Ishikawa (cell line): ENCODE data around the gene POU2F1.

Source experiments
- CREB1 ChIP-seq: IDR thresholded peaks from 2 replicates; pipeline ENCODE4 v1.6.1; 2012; ENCODE audit warnings: low read depth
- EGR1 ChIP-seq: IDR thresholded peaks from 2 replicates; pipeline ENCODE4 v1.6.1; 2012
- EP300 ChIP-seq: IDR thresholded peaks from 2 replicates; pipeline ENCODE4 v1.6.1; 2012; ENCODE audit warnings: borderline replicate concordance
- NFIC ChIP-seq: IDR thresholded peaks from 2 replicates; pipeline ENCODE4 v1.6.1; 2012
- RAD21 ChIP-seq: IDR thresholded peaks from 2 replicates; pipeline ENCODE4 v1.6.1; 2012; ENCODE audit warnings: low read depth
- REST ChIP-seq: IDR thresholded peaks from 2 replicates; pipeline ENCODE4 v1.6.1; 2012; ENCODE audit warnings: low read depth, mild to moderate bottlenecking
- TAF1 ChIP-seq: IDR thresholded peaks from 2 replicates; pipeline ENCODE4 v1.6.1; 2012; ENCODE audit warnings: low read depth, mild to moderate bottlenecking
- TCF12 ChIP-seq: IDR thresholded peaks from 2 replicates; pipeline ENCODE4 v1.6.1; 2012; ENCODE audit warnings: low read depth
- TEAD4 ChIP-seq: IDR thresholded peaks from 2 replicates; pipeline ENCODE4 v1.6.1; 2012
- ZBTB7A ChIP-seq: IDR thresholded peaks from 2 replicates; pipeline ENCODE4 v1.6.1; 2012; ENCODE audit warnings: low read depth

DNA sequence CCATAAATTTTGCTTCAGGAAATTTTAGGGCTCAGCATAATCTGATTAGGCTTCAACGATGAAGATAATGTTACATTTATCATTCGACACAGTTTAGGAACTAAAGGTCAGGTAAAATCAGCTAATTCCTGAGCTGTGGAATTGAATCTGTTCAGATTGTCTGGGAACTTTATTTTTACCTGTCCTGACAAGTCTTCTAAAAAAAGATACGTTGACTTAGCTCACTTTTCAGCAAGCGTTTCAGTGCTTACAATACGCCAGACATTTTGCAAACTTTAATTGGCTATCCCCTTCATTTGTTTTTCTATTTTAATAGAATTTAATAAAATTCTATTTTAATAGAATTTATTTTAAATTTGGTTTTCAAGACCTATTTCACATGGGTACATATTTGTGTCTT is 57.8 kb downstream of the POU2F1 start:
- TF ChIP-seq TAF1 (no peak), RAD21 (no peak), REST (no peak), TEAD4 (no peak), NFIC (no peak), TCF12 (no peak), CREB1 (no peak), EGR1 (no peak), EP300 (no peak), ZBTB7A (no peak)
